Loucy (cell line): ENCODE measurements around the gene MYO1D.

Experiments used
- H2AFZ ChIP-seq: fragments of 200-600 bp; sonication (generic); 2 replicates; pipeline ENCODE4 v1.6.0; 2016; ENCODE audit warnings: antibody characterized with exemption, mild to moderate bottlenecking, low read length, moderate library complexity
- H3F3A ChIP-seq: fragments of 200-600 bp; 2 replicates; pipeline ENCODE4 v1.6.0; 2016; ENCODE audit warnings: antibody characterized with exemption, low read depth, mild to moderate bottlenecking
- H3K27me3 ChIP-seq: fragments of 200-600 bp; sonication (generic); 2 replicates; pipeline ENCODE4 v1.6.1; 2014; ENCODE audit warnings: low read length, mild to moderate bottlenecking; ENCODE audit not compliant: insufficient read depth, poor library complexity, severe bottlenecking
- H3K36me3 ChIP-seq: fragments of 200-600 bp; sonication (generic); 2 replicates; pipeline ENCODE4 v1.6.1; 2016; ENCODE audit warnings: low read length; ENCODE audit not compliant: insufficient read depth
- H3K4me1 ChIP-seq: fragments of 200-600 bp; sonication (generic); 2 replicates; pipeline ENCODE4 v1.5.1; 2014; ENCODE audit warnings: low read length, mild to moderate bottlenecking; ENCODE audit not compliant: insufficient read depth, poor library complexity, severe bottlenecking
- H3K4me2 ChIP-seq: fragments of 200-600 bp; sonication (generic); 2 replicates; pipeline ENCODE4 v1.6.0; 2014; ENCODE audit warnings: antibody characterized with exemption, low read length, low read depth, mild to moderate bottlenecking; ENCODE audit not compliant: poor library complexity, severe bottlenecking
- H3K4me3 ChIP-seq: fragments of 200-600 bp; sonication (generic); 2 replicates; pipeline ENCODE4 v1.5.1; 2014; ENCODE audit warnings: low read length, mild to moderate bottlenecking, mixed read lengths; ENCODE audit not compliant: poor library complexity, severe bottlenecking
- H3K79me2 ChIP-seq: fragments of 200-600 bp; sonication (generic); 2 replicates; pipeline ENCODE4 v1.6.1; 2014; ENCODE audit warnings: low read length; ENCODE audit not compliant: insufficient read depth
- H3K9ac ChIP-seq: fragments of 200-600 bp; sonication (generic); 2 replicates; pipeline ENCODE4 v1.6.0; 2014; ENCODE audit warnings: mild to moderate bottlenecking, low read depth, low read length, moderate library complexity; ENCODE audit not compliant: poor library complexity, severe bottlenecking
- H3K9me2 ChIP-seq: fragments of 200-600 bp; sonication (generic); replicated peaks from 2 replicates; pipeline ENCODE4 v1.6.1; 2016; ENCODE audit warnings: low read depth, low read length, mixed read lengths
- H3K9me3 ChIP-seq: fragments of 200-600 bp; sonication (generic); 2 replicates; pipeline ENCODE4 v1.6.1; 2014; ENCODE audit warnings: mild to moderate bottlenecking, antibody characterized with exemption, low read length, low read depth; ENCODE audit not compliant: insufficient read depth
- H4K20me1 ChIP-seq: fragments of 200-600 bp; sonication (generic); 2 replicates; pipeline ENCODE4 v1.6.0; 2014; ENCODE audit warnings: antibody characterized with exemption, low read length, mild to moderate bottlenecking; ENCODE audit not compliant: insufficient read depth, poor library complexity, severe bottlenecking
- EZH2phosphoT487 ChIP-seq: fragments of 200-600 bp; IDR thresholded peaks from 2 replicates; pipeline ENCODE4 v1.6.1; 2018; ENCODE audit warnings: antibody characterized with exemption, mild to moderate bottlenecking, moderate library complexity, borderline replicate concordance
- TF ChIP-seq, protein P1 (sequence below): fragments of 200-600 bp; sonication (generic); conservative IDR thresholded peaks from 2 replicates; pipeline ENCODE4 v1.5.1; 2014; ENCODE audit warnings: mild to moderate bottlenecking, antibody characterized with exemption, low read length

Gene MYO1D

DNA sequence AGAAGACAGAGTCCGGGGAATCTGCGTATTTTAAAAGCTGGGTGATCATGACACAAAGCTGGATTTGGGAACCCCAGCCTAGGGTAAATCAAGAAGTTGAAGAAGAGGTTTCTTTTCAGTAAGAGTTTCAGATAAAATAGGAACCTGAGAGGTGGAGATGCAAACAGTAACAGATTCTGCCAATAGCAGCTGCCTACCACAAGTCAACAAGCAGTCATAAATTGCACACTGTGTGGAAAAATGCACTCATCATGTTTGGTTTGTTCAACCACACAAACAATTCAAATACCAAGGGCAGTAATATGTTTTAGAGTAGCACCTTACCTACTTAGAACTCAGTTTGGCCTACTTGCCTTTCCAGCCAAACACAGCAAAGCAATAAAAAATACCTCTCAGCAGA, 14.0 kb downstream of the MYO1D start:
- no peak overlapping the region for H3K4me3 ChIP-seq
- TF ChIP-seq, protein P1, sequence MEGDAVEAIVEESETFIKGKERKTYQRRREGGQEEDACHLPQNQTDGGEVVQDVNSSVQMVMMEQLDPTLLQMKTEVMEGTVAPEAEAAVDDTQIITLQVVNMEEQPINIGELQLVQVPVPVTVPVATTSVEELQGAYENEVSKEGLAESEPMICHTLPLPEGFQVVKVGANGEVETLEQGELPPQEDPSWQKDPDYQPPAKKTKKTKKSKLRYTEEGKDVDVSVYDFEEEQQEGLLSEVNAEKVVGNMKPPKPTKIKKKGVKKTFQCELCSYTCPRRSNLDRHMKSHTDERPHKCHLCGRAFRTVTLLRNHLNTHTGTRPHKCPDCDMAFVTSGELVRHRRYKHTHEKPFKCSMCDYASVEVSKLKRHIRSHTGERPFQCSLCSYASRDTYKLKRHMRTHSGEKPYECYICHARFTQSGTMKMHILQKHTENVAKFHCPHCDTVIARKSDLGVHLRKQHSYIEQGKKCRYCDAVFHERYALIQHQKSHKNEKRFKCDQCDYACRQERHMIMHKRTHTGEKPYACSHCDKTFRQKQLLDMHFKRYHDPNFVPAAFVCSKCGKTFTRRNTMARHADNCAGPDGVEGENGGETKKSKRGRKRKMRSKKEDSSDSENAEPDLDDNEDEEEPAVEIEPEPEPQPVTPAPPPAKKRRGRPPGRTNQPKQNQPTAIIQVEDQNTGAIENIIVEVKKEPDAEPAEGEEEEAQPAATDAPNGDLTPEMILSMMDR = no peak
- no peak for TF ChIP-seq EZH2phosphoT487
- H2AFZ ChIP-seq = no peak overlapping the region
- no peaks in the 10 kb centered on the region for H4K20me1 ChIP-seq
- H3K27me3 ChIP-seq = no peaks in the 10 kb centered on the region
- no peak overlapping the region for H3K9ac ChIP-seq
- no peaks in the 10 kb centered on the region for H3K9me3 ChIP-seq
- H3F3A ChIP-seq = no peaks in the 10 kb centered on the region
- no peaks in the 10 kb centered on the region for H3K79me2 ChIP-seq
- no peak overlapping the region for H3K4me2 ChIP-seq
- no peaks in the 10 kb centered on the region for H3K36me3 ChIP-seq
- no peaks in the 10 kb centered on the region for H3K9me2 ChIP-seq
- H3K4me1 ChIP-seq = no peaks in the 10 kb centered on the region

- Histone ChIP-seq H3K79me2 (no peaks in the 10 kb centered on the region), H3K9me2 (no peaks in the 10 kb centered on the region), H3K36me3 (no peaks in the 10 kb centered on the region), H2AFZ (no peak overlapping the region), H3K4me1 (no peaks in the 10 kb centered on the region), H3K4me2 (no peak overlapping the region), H3F3A (no peaks in the 10 kb centered on the region), H3K9me3 (no peaks in the 10 kb centered on the region), H3K4me3 (no peak overlapping the region), H3K9ac (no peak overlapping the region), H3K27me3 (no peaks in the 10 kb centered on the region), H4K20me1 (no peaks in the 10 kb centered on the region)
- TF ChIP-seq, protein P1 = no peak
- no peak for TF ChIP-seq EZH2phosphoT487
Observed at GRCh38 chr17:32861981-32862380, 14.9 kb downstream of the MYO1D start.

DNA sequence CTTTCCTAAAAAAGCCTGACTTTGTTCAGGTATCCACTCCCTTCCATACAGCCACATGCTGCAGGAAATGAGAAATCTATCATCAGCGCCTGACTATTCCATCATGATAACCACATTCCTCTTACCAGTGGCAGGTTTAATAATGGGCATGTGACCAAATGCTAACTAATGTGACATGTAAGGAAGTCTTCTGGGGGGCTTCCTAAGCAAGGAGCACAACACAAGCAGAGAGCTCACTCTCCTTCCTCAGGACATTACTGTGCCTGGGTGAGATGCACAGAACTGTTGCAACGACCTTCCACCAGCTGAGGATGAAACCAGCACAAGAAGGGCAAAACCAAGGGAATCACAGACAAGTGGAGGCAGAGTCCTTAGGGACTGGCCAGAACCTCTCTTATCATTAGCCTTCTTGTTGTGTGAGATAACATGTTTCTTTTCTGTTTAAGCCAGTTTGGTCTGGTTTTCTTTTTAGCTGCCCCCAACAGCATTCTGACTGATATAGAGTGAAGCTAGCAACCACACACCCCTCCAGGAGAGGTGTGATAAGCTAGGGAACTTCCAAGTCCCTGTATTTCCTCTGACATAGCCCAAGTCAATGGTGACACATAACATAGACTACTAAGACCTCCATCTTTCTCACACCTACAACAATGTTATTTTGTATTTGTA, 16.9 kb downstream of the MYO1D start:
- Histone ChIP-seq H3K79me2 (no peaks in the 10 kb centered on the region), H3K9ac (no peak overlapping the region), H3K4me3 (no peak overlapping the region), H3K27me3 (no peaks in the 10 kb centered on the region), H3F3A (no peaks in the 10 kb centered on the region), H3K9me3 (no peaks in the 10 kb centered on the region), H2AFZ (no peak overlapping the region), H3K4me1 (no peaks in the 10 kb centered on the region), H3K4me2 (no peak overlapping the region), H3K9me2 (no peaks in the 10 kb centered on the region), H3K36me3 (no peaks in the 10 kb centered on the region), H4K20me1 (no peaks in the 10 kb centered on the region)
- TF ChIP-seq, protein P1 = no peak
- TF ChIP-seq EZH2phosphoT487 = no peak
